Endodermal cell (in vitro differentiated cells): ENCODE data around the gene LRMDA. TPM values are rescaled to one million over a fixed set of nuclear protein-coding genes. Genes with fewer than 3 reads are reported as not detected.

Experiments
- DNase-seq: peaks from one replicate; pipeline ENCODE4 v3.0.0-alpha.2; 2017
- H3K27ac ChIP-seq: 2 replicates; pipeline ENCODE4 v1.5.1; 2013; ENCODE audit warnings: mild to moderate bottlenecking, low read depth, low read length, moderate library complexity
- H3K27me3 ChIP-seq: 2 replicates; pipeline ENCODE4 v1.6.1; 2013; ENCODE audit warnings: mild to moderate bottlenecking, low read length, moderate library complexity; ENCODE audit not compliant: insufficient read depth, control insufficient read depth, poor library complexity, severe bottlenecking
- H3K36me3 ChIP-seq: 2 replicates; pipeline ENCODE4 v1.7.0; 2013; ENCODE audit warnings: mild to moderate bottlenecking, low read length, moderate library complexity; ENCODE audit not compliant: control insufficient read depth, insufficient read depth
- H3K4me1 ChIP-seq: one replicate; pipeline ENCODE4 v1.7.0; 2013; ENCODE audit warnings: low read length; ENCODE audit not compliant: control insufficient read depth, insufficient read depth
- H3K4me3 ChIP-seq: 2 replicates; pipeline ENCODE4 v1.5.1; 2013; ENCODE audit warnings: mild to moderate bottlenecking, low read length, moderate library complexity
- H3K9ac ChIP-seq: 2 replicates; pipeline ENCODE4 v1.6.1; 2013; ENCODE audit warnings: mild to moderate bottlenecking, low read length, moderate library complexity; ENCODE audit not compliant: poor library complexity, severe bottlenecking; ENCODE audit errors: extremely low read depth
- H3K9me3 ChIP-seq: 2 replicates; pipeline ENCODE4 v1.6.1; 2013; ENCODE audit warnings: mild to moderate bottlenecking, low read length, moderate library complexity; ENCODE audit not compliant: control insufficient read depth
- H3K27ac Mint-ChIP-seq: 2 replicates; pipeline ENCODE4 v1.8.0; 2020; ENCODE audit warnings: mixed read lengths
- H3K27me3 Mint-ChIP-seq: 2 replicates; pipeline ENCODE4 v1.8.0; 2021; ENCODE audit warnings: mild to moderate bottlenecking, mixed read lengths; ENCODE audit not compliant: insufficient read depth
- H3K36me3 Mint-ChIP-seq: 2 replicates; pipeline ENCODE4 v1.8.0; 2020; ENCODE audit warnings: low read depth, mixed read lengths
- H3K4me1 Mint-ChIP-seq: 2 replicates; pipeline ENCODE4 v1.8.0; 2020; ENCODE audit warnings: mixed read lengths
- H3K4me3 Mint-ChIP-seq: 2 replicates; pipeline ENCODE4 v1.8.0; 2020; ENCODE audit warnings: mild to moderate bottlenecking, moderate library complexity, mixed read lengths
- H3K9me3 Mint-ChIP-seq: 2 replicates; pipeline ENCODE4 v1.8.0; 2020; ENCODE audit warnings: mild to moderate bottlenecking, mixed read lengths
- CTCF ChIP-seq: fragments of 200-600 bp; sonication (generic); conservative IDR thresholded peaks from 2 replicates; pipeline ENCODE4 v1.5.0; 2021; ENCODE audit warnings: antibody characterized with exemption, mild to moderate bottlenecking
- WGBS, 2 experiments: methylation state at CpG; one replicate each; pipeline versions ENCODE4 v1.1.5 to v1.1.7; 2013; ENCODE audit warnings: missing lambda C conversion rate in 2 of 2, mixed read lengths in 1 of 2; ENCODE audit not compliant: insufficient coverage in 1 of 2, insufficient read length in 1 of 2; 5-methylcytosine and 5-hydroxymethylcytosine counted together
- total RNA-seq, 2 donors: library from RNA; stranded (reverse); fragmentation: NEBNext Ultra II Directional in 1 of 2; extraction: Animal tissue kit (Norgen Biotek cat#: 25700) in 1 of 2; gene quantifications; 2 replicates in 1 of 2; 3 replicates in 1 of 2; pipeline ENCODE4 v1.2.1, GENCODE V29; 2021

Gene LRMDA
- total RNA-seq, 2 donors from 2014 or later: 1.7 to 5.1 TPM

- peaks cover 40% of the 10 kb centered on the region for H3K4me1 Mint-ChIP-seq
- no peaks in the 10 kb centered on the region for H3K36me3 Mint-ChIP-seq
- DNase-seq: peak; percentile 60
- Histone ChIP-seq H3K9ac (no peak overlapping the region), H3K27ac (no peak overlapping the region), H3K4me1 (peaks cover 11% of the 10 kb centered on the region), H3K4me3 (no peak overlapping the region), H3K9me3 (no peaks in the 10 kb centered on the region), H3K27me3 (peaks cover 38% of the 10 kb centered on the region), H3K36me3 (no peaks in the 10 kb centered on the region)
- peaks cover 85% of the 10 kb centered on the region for H3K27me3 Mint-ChIP-seq
- no peak for TF ChIP-seq CTCF
- H3K4me3 Mint-ChIP-seq: peak overlapping the region; percentile 50
- 37 to 40% methylated on average over 2 to 5 of the region's 5 CpGs for WGBS, 2 experiments
- no peaks in the 10 kb centered on the region for H3K9me3 Mint-ChIP-seq
- no peak overlapping the region for H3K27ac Mint-ChIP-seq
Observed at GRCh38 chr10:75432763-75433162, 1.3 kb downstream of the LRMDA start.

GRCh38 chr10:75433216-75433615, 1.8 kb downstream of the LRMDA start:
- DNase-seq: peak; percentile 61
- Mint-ChIP-seq H3K9me3 (no peaks in the 10 kb centered on the region), H3K27me3 (peaks cover 86% of the 10 kb centered on the region), H3K4me1 (peaks cover 39% of the 10 kb centered on the region), H3K27ac (no peak overlapping the region), H3K4me3 (peak overlapping the region; percentile 50), H3K36me3 (no peaks in the 10 kb centered on the region)
- no peak overlapping the region for H3K27ac ChIP-seq
- no peak for TF ChIP-seq CTCF
- H3K4me1 ChIP-seq: peaks cover 11% of the 10 kb centered on the region
- peaks cover 42% of the 10 kb centered on the region for H3K27me3 ChIP-seq
- no peak overlapping the region for H3K9ac ChIP-seq
- no peaks in the 10 kb centered on the region for H3K36me3 ChIP-seq
- no peaks in the 10 kb centered on the region for H3K9me3 ChIP-seq
- 43 to 47% methylated on average over 4 to 8 of the region's 8 CpGs for WGBS, 2 experiments
- no peak overlapping the region for H3K4me3 ChIP-seq

- Mint-ChIP-seq H3K9me3 (no peaks in the 10 kb centered on the region), H3K36me3 (no peaks in the 10 kb centered on the region), H3K4me1 (peaks cover 28% of the 10 kb centered on the region), H3K27ac (no peak overlapping the region), H3K27me3 (peaks cover 86% of the 10 kb centered on the region), H3K4me3 (no peak overlapping the region)
- Histone ChIP-seq H3K27ac (no peak overlapping the region), H3K27me3 (peaks cover 45% of the 10 kb centered on the region), H3K4me1 (peaks cover 6% of the 10 kb centered on the region), H3K36me3 (no peaks in the 10 kb centered on the region), H3K9ac (no peak overlapping the region), H3K9me3 (no peaks in the 10 kb centered on the region), H3K4me3 (no peak overlapping the region)
- 85 to 91% methylated on average over 6 to 7 of the region's 8 CpGs for WGBS, 2 experiments
- DNase-seq: no peak
- no peak for TF ChIP-seq CTCF
Observed at GRCh38 chr10:75434291-75434690, 2.9 kb downstream of the LRMDA start.
